HG03460 (cell line): ENCODE measurements around the gene ARL13B.
"Not testable (repeated sequence)": the region's sequence is repeated elsewhere in the genome, so short reads cannot be mapped to it uniquely, and the experiment has no call there.

ENCODE experiments used
- ATAC-seq: cut with Tn5 transposase; IDR thresholded peaks from one replicate; pipeline ENCODE4 v1.9.1; 2021; ENCODE audit not compliant: unreplicated experiment

The ARL13B gene

GRCh38 chr3:93979850-93980676 is at the start of gene ARL13B:
Gene ARL13B (plus strand): TSS chr3:93980155. CDS start chr3:93980424, 269 bp downstream.
- ATAC-seq: peak; percentile 100

GRCh38 chr3:93931597-93932229 is 48.2 kb upstream of the ARL13B start:
- no peak for ATAC-seq

- ATAC-seq: no peak
These were observed 45.4 kb upstream of the ARL13B start for GRCh38 chr3:93934366-93935046.

GRCh38 chr3:93936549-93936948 is 43.4 kb upstream of the ARL13B start:
- no peak for ATAC-seq

GRCh38 chr3:93937485-93937884 is 42.5 kb upstream of the ARL13B start:
- ATAC-seq: not testable (repeated sequence)

- not testable (repeated sequence) for ATAC-seq
These were observed 30.0 kb upstream of the ARL13B start for GRCh38 chr3:93949958-93950357.

GRCh38 chr3:93961026-93961425 is 18.9 kb upstream of the ARL13B start:
- no peak for ATAC-seq

GRCh38 chr3:93961489-93961888 is 18.5 kb upstream of the ARL13B start:
- no peak for ATAC-seq

GRCh38 chr3:93962798-93963197 is 17.2 kb upstream of the ARL13B start:
- ATAC-seq: no peak

GRCh38 chr3:93965106-93965505 is 14.8 kb upstream of the ARL13B start:
- ATAC-seq: not testable (repeated sequence)

- no peak for ATAC-seq
These were observed 10.5 kb upstream of the ARL13B start for GRCh38 chr3:93969443-93969842.

- no peak for ATAC-seq
These were observed 10.0 kb upstream of the ARL13B start for GRCh38 chr3:93969997-93970396.

GRCh38 chr3:93973131-93974126 is 6.5 kb upstream of the ARL13B start, which contains the start of gene PROS1:
Gene PROS1 (minus strand): TSS chr3:93973896. CDS start chr3:93973749, 147 bp downstream.
- ATAC-seq: peak; percentile 85

GRCh38 chr3:93981649-93982048 is 1.7 kb downstream of the ARL13B start:
- no peak for ATAC-seq

GRCh38 chr3:93983408-93983807 is 3.5 kb downstream of the ARL13B start:
- ATAC-seq: no peak

- no peak for ATAC-seq
These were observed 4.7 kb downstream of the ARL13B start for GRCh38 chr3:93984618-93985017.

- no peak for ATAC-seq
These were observed 8.3 kb downstream of the ARL13B start for GRCh38 chr3:93988283-93988682.

- ATAC-seq: no peak
These were observed 8.8 kb downstream of the ARL13B start for GRCh38 chr3:93988764-93989163.

GRCh38 chr3:93989241-93989640 is 9.3 kb downstream of the ARL13B start:
- ATAC-seq: no peak

GRCh38 chr3:93991631-93992030 is 11.7 kb downstream of the ARL13B start:
- ATAC-seq: no peak
